Central memory CD8-positive, alpha-beta T cell (primary cell): ENCODE measurements around the gene FYB1.

Source experiments
- ATAC-seq: fragments of 150-1000 bp; cut with Tn5 transposase; replicated peaks from 2 replicates; pipeline ENCODE4 v1.10.0; 2022; ENCODE audit warnings: mild to moderate bottlenecking, moderate FRiP score, moderate number of reproducible peaks; ENCODE audit not compliant: poor library complexity, severe bottlenecking; ENCODE audit errors: extremely low read depth
- DNase-seq, 2 donors: peaks; one replicate each; pipeline ENCODE4 v3.0.0; 2021; ENCODE audit warnings: low spot score in 2 of 2
- H3K27ac Mint-ChIP-seq: one replicate; pipeline ENCODE4 v1.8.0; 2022; ENCODE audit warnings: low read depth, mild to moderate bottlenecking, moderate library complexity, mixed read lengths
- H3K27me3 Mint-ChIP-seq: one replicate; pipeline ENCODE4 v1.8.0; 2022; ENCODE audit warnings: mixed read lengths
- H3K36me3 Mint-ChIP-seq: one replicate; pipeline ENCODE4 v1.8.0; 2022; ENCODE audit warnings: mild to moderate bottlenecking, moderate library complexity, mixed read lengths; ENCODE audit not compliant: insufficient read depth
- H3K4me1 Mint-ChIP-seq: one replicate; pipeline ENCODE4 v1.8.0; 2022; ENCODE audit warnings: mixed read lengths
- H3K4me3 Mint-ChIP-seq: one replicate; pipeline ENCODE4 v1.8.0; 2022; ENCODE audit warnings: mild to moderate bottlenecking, moderate library complexity, mixed read lengths
- H3K9me3 Mint-ChIP-seq: one replicate; pipeline ENCODE4 v1.8.0; 2022; ENCODE audit warnings: mixed read lengths

The FYB1 gene

GRCh38 chr5:39132128-39132447, 87.3 kb downstream of the FYB1 start:
- ATAC-seq, result no peak
- no peak overlapping the region for H3K4me3 Mint-ChIP-seq
- no peak for DNase-seq
- H3K36me3 Mint-ChIP-seq, result peaks cover 81% of the 10 kb centered on the region
- peaks cover 36% of the 10 kb centered on the region for H3K4me1 Mint-ChIP-seq
- H3K9me3 Mint-ChIP-seq, result no peaks in the 10 kb centered on the region
- peak overlapping the region; percentile 44 for H3K27ac Mint-ChIP-seq
- H3K27me3 Mint-ChIP-seq, result no peaks in the 10 kb centered on the region

- H3K36me3 Mint-ChIP-seq, result peaks cover 81% of the 10 kb centered on the region
- H3K27ac Mint-ChIP-seq, result peak overlapping the region; percentile 44
Observed at GRCh38 chr5:39131210-39132127, 87.9 kb downstream of the FYB1 start.

DNA sequence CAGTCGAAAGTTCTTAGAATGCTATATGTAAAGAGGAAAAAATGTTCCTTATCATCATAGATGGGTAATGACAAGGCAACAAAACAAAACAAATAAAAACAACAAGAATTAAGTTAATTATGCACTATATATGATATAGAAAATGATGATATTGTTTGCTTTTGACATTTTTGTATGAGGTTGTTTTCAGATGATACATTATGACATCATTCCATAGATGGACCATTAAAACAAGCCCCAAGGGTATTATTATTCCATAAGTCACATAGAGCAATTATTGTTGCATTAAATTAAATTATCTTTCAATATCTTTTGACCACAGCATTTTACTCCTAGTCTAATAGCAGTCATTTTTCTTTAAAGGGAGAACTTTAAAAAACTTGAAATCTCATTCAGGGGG, 88.6 kb downstream of the FYB1 start:
- peaks cover 86% of the 10 kb centered on the region for H3K36me3 Mint-ChIP-seq
- no peak overlapping the region for H3K4me3 Mint-ChIP-seq
- H3K27ac Mint-ChIP-seq, result no peak overlapping the region
- H3K27me3 Mint-ChIP-seq, result no peaks in the 10 kb centered on the region
- DNase-seq (no peak), ATAC-seq (no peak)
- peaks cover 36% of the 10 kb centered on the region for H3K4me1 Mint-ChIP-seq
- no peaks in the 10 kb centered on the region for H3K9me3 Mint-ChIP-seq

More at GRCh38 chr5:39131210-39132127, 87.9 kb downstream of the FYB1 start:
- no peaks in the 10 kb centered on the region for H3K27me3 Mint-ChIP-seq
- no peaks in the 10 kb centered on the region for H3K9me3 Mint-ChIP-seq
- ATAC-seq (no peak), DNase-seq (no peak)
- peaks cover 36% of the 10 kb centered on the region for H3K4me1 Mint-ChIP-seq
- no peak overlapping the region for H3K4me3 Mint-ChIP-seq

DNA sequence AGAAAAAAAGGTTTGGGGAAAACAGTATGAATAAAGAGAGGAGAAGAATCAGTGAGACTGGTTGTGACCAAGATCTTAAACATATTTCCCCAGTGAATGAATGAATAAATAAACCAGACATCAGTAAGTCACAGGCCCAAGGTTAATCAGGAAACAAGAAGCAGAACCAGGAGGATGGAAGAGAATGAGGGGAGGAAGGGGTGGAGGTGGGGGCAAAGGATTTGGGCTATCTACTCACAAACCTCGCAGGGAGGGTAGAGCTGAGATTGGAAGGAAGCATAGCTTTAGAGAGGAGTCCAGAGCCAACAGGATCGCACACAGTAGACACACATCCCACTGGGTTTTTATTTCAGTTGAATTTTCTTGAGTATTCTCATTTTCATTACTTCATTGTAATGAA, 97.4 kb downstream of the FYB1 start:
- ATAC-seq, result no peak
- DNase-seq, result no peak
- H3K36me3 Mint-ChIP-seq, result peaks cover 70% of the 10 kb centered on the region
- no peaks in the 10 kb centered on the region for H3K9me3 Mint-ChIP-seq
- H3K4me1 Mint-ChIP-seq, result peaks cover 15% of the 10 kb centered on the region
- no peaks in the 10 kb centered on the region for H3K27me3 Mint-ChIP-seq
- H3K27ac Mint-ChIP-seq, result no peak overlapping the region
- no peak overlapping the region for H3K4me3 Mint-ChIP-seq

- H3K27me3 Mint-ChIP-seq, result no peaks in the 10 kb centered on the region
- peak overlapping the region; percentile 25 for H3K27ac Mint-ChIP-seq
- H3K4me3 Mint-ChIP-seq, result no peak overlapping the region
- H3K4me1 Mint-ChIP-seq, result peaks cover 15% of the 10 kb centered on the region
- no peaks in the 10 kb centered on the region for H3K9me3 Mint-ChIP-seq
- DNase-seq (no peak), ATAC-seq (no peak)
- H3K36me3 Mint-ChIP-seq, result peaks cover 69% of the 10 kb centered on the region
Observed at GRCh38 chr5:39121315-39121714, 98.0 kb downstream of the FYB1 start.

DNA sequence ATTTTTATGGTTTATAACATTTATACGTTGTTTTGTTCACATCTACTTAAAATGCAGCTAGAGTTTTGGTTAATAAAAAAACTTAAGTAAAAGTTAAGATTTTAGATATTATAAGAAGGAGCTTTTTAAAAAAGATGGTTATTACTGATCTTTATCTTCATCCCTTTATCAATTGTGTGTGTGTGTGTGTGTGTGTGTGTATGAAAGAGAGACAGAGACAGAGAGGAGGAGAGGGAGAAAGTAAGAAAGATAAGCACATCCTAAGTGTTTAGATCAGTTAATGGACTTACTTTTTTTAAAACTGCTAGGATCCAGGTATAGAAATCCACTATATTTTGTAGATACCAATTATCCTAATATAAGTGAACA, 99.3 kb downstream of the FYB1 start:
- peaks cover 22% of the 10 kb centered on the region for H3K4me1 Mint-ChIP-seq
- ATAC-seq, result no peak
- peak overlapping the region; percentile 78 for H3K27ac Mint-ChIP-seq
- peaks cover 70% of the 10 kb centered on the region for H3K36me3 Mint-ChIP-seq
- no peak overlapping the region for H3K4me3 Mint-ChIP-seq
- no peak for DNase-seq
- H3K9me3 Mint-ChIP-seq, result no peaks in the 10 kb centered on the region
- no peaks in the 10 kb centered on the region for H3K27me3 Mint-ChIP-seq

DNA sequence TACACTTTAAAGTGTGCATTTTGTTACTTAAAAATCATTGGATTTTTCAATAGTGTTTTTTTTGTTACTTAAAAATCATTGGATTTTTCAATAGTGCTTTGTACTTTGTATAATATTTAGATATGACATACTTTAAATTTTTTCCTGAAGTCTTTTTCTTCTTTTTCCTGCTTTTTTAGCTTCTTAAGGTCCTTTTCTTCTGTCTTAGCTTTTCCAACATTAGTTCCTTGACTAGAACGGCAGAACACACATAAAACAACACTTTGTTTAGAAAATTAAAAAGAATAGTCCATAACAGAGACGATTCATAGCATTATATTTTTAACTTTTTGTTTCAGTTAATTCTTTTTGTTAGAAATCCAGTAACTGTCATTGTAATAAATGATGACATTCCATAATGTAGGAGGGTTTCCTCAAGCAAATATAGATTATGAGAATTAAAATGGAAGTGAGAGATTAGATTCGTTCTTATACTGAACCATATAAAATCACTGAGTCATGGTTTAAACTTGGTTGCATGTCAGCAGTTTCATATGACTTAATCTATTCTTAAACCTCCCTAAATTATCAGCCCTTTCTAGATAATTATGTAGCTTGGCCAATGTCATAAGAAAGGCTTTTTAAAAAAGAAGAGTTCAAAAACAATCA, 99.8 kb downstream of the FYB1 start:
- Mint-ChIP-seq H3K4me1 (peaks cover 22% of the 10 kb centered on the region), H3K36me3 (peaks cover 72% of the 10 kb centered on the region), H3K9me3 (no peaks in the 10 kb centered on the region), H3K27ac (peak overlapping the region; percentile 78), H3K27me3 (no peaks in the 10 kb centered on the region), H3K4me3 (no peak overlapping the region)
- DNase-seq (no peak), ATAC-seq (no peak)

DNA sequence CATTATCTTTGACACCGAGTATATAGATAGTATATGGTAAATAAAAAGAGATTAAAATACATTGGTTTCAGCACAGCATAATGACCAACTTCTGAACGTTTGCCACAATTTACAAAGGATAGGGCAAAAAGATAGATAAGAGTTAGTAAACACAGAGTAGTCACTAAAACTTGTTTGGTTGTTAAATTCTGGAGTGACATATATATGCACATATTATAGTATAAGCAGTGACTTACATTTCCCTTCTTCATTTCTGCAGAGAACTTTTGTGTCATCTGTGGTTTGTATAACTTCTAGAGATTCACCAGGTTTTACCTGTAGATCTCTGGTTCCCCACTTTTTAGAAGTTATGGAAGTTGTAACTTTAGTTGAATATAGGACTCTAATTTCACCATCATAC, 100.7 kb downstream of the FYB1 start:
- ATAC-seq (no peak), DNase-seq (no peak)
- no peaks in the 10 kb centered on the region for H3K9me3 Mint-ChIP-seq
- peaks cover 71% of the 10 kb centered on the region for H3K36me3 Mint-ChIP-seq
- H3K4me1 Mint-ChIP-seq, result peaks cover 22% of the 10 kb centered on the region
- H3K27me3 Mint-ChIP-seq, result no peaks in the 10 kb centered on the region
- H3K4me3 Mint-ChIP-seq, result no peak overlapping the region
- H3K27ac Mint-ChIP-seq, result peak overlapping the region; percentile 61

GRCh38 chr5:39117401-39117800, 102.0 kb downstream of the FYB1 start:
- Mint-ChIP-seq H3K27ac (peak overlapping the region; percentile 61), H3K4me1 (peaks cover 22% of the 10 kb centered on the region), H3K27me3 (no peaks in the 10 kb centered on the region), H3K4me3 (no peak overlapping the region), H3K36me3 (peaks cover 72% of the 10 kb centered on the region), H3K9me3 (no peaks in the 10 kb centered on the region)
- ATAC-seq (no peak), DNase-seq (no peak)

GRCh38 chr5:39116344-39117170, 102.8 kb downstream of the FYB1 start:
- no peaks in the 10 kb centered on the region for H3K27me3 Mint-ChIP-seq
- no peak overlapping the region for H3K4me3 Mint-ChIP-seq
- H3K4me1 Mint-ChIP-seq, result peaks cover 16% of the 10 kb centered on the region
- H3K9me3 Mint-ChIP-seq, result no peaks in the 10 kb centered on the region
- ATAC-seq (no peak), DNase-seq (no peak)
- peak overlapping the region; percentile 61 for H3K27ac Mint-ChIP-seq
- H3K36me3 Mint-ChIP-seq, result peaks cover 74% of the 10 kb centered on the region

DNA sequence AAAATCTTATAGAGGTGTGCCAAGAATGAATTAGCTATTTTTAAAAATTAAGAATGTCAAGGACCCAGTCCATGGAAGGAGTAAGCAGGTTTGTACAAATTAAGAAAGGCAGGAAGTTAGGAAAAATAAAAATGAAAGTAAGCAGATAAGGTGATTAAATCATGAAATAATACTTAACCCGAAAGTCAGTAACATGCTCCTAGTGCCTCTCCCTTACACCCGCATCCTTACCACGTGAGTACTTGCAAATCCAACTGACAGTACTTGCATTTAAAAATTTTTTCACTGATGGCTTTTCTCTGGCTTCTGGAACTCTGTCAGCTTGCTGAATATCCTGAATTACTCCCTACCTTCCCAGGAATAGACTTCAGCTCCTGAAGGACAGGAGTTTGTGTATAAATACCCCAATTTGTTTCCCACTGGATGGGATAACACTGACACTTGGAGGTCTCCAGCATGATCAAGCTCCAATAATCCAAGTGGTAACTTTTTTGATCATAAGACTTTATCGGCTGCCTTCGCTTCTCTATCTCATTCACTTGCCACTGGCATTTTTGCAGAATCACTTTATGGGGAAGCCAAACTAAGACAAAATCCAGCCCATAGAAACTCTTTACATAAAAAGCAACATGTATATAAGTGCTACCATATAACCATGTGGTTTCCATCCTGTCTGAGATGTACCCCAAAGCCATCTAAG, 103.6 kb downstream of the FYB1 start:
- H3K4me1 Mint-ChIP-seq, result peaks cover 16% of the 10 kb centered on the region
- peak overlapping the region; percentile 50 for H3K27ac Mint-ChIP-seq
- ATAC-seq (no peak), DNase-seq (no peak)
- no peaks in the 10 kb centered on the region for H3K9me3 Mint-ChIP-seq
- no peak overlapping the region for H3K4me3 Mint-ChIP-seq
- no peaks in the 10 kb centered on the region for H3K27me3 Mint-ChIP-seq
- peaks cover 69% of the 10 kb centered on the region for H3K36me3 Mint-ChIP-seq

DNA sequence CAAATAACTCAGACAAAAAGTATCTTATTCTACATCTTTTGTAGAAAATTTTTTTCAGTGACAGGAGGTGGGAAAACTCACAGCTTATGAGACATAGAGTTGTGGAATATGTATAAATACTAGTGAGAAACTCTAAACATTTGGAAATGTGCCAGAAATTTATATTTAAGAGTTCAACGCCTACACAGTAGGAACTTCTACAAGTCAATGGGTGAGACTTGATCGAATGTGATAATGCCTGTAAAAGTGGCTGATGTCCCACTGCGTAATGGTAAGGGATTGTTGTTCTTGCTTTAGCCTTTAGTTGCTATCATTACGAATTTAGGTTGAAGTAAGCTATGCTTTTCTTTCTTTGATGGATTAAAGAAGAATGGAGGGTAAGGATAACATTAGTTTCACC, 105.2 kb downstream of the FYB1 start:
- ATAC-seq (no peak), DNase-seq (no peak)
- Mint-ChIP-seq H3K36me3 (peaks cover 77% of the 10 kb centered on the region), H3K27ac (peak overlapping the region; percentile 50), H3K4me3 (no peak overlapping the region), H3K9me3 (no peaks in the 10 kb centered on the region), H3K27me3 (no peaks in the 10 kb centered on the region), H3K4me1 (peaks cover 22% of the 10 kb centered on the region)
